ENCODE results near the gene MPZL2.

GRCh38 chr11:118305726-118306125 is 41.6 kb upstream of the MPZL2 start:
- TF ChIP-seq, protein P1, sequence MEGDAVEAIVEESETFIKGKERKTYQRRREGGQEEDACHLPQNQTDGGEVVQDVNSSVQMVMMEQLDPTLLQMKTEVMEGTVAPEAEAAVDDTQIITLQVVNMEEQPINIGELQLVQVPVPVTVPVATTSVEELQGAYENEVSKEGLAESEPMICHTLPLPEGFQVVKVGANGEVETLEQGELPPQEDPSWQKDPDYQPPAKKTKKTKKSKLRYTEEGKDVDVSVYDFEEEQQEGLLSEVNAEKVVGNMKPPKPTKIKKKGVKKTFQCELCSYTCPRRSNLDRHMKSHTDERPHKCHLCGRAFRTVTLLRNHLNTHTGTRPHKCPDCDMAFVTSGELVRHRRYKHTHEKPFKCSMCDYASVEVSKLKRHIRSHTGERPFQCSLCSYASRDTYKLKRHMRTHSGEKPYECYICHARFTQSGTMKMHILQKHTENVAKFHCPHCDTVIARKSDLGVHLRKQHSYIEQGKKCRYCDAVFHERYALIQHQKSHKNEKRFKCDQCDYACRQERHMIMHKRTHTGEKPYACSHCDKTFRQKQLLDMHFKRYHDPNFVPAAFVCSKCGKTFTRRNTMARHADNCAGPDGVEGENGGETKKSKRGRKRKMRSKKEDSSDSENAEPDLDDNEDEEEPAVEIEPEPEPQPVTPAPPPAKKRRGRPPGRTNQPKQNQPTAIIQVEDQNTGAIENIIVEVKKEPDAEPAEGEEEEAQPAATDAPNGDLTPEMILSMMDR (IDR thresholded peaks at IDR 0.05; ENCODE audit: insufficient read depth, low read length): no peak
- TF ChIP-seq GABPA (IDR thresholded peaks at IDR 0.05; ENCODE audit: low read depth): no peak
- no peak for TF ChIP-seq POLR2AphosphoS5 (IDR thresholded peaks at IDR 0.05; ENCODE audit: low read depth)
- no peak for TF ChIP-seq REST (IDR thresholded peaks at IDR 0.05; ENCODE audit: insufficient replicate concordance, low read depth)

Measured in HL-60 (cell line).